Trophoblast cell (in vitro differentiated cells and primary cell): ENCODE results near the gene PRR33.

Source experiments
- DNase-seq, 2 donors: peaks; one replicate each; pipeline ENCODE4 v3.0.0-alpha.2; 2016
- H2AFZ ChIP-seq: 2 replicates; pipeline ENCODE4 v1.6.1; 2013; ENCODE audit warnings: low read length, moderate library complexity, mild to moderate bottlenecking; ENCODE audit not compliant: insufficient read depth, poor library complexity
- H2AK5ac ChIP-seq: 2 replicates; pipeline ENCODE4 v1.6.1; 2013; ENCODE audit warnings: mild to moderate bottlenecking, low read length
- H2BK120ac ChIP-seq: 2 replicates; pipeline ENCODE4 v1.6.1; 2013; ENCODE audit warnings: low read length, mild to moderate bottlenecking, moderate library complexity; ENCODE audit not compliant: insufficient read depth, poor library complexity
- H2BK12ac ChIP-seq: 2 replicates; pipeline ENCODE4 v1.6.1; 2013; ENCODE audit warnings: mild to moderate bottlenecking, low read length, moderate library complexity
- H2BK5ac ChIP-seq: 2 replicates; pipeline ENCODE4 v1.6.1; 2013; ENCODE audit warnings: low read length, low read depth, moderate library complexity, mild to moderate bottlenecking; ENCODE audit not compliant: poor library complexity
- H3K14ac ChIP-seq: 2 replicates; pipeline ENCODE4 v1.6.1; 2013; ENCODE audit warnings: mild to moderate bottlenecking, low read length
- H3K18ac ChIP-seq: 2 replicates; pipeline ENCODE4 v1.6.1; 2013; ENCODE audit warnings: mild to moderate bottlenecking, low read length
- H3K23ac ChIP-seq: 2 replicates; pipeline ENCODE4 v1.6.1; 2013; ENCODE audit warnings: low read length
- H3K27ac ChIP-seq: 2 replicates; pipeline ENCODE4 v1.5.1; 2013; ENCODE audit warnings: low read depth, mild to moderate bottlenecking, inconsistent platforms, low read length, moderate library complexity
- H3K27me3 ChIP-seq: 2 replicates; pipeline ENCODE4 v1.6.1; 2013; ENCODE audit warnings: inconsistent platforms, mild to moderate bottlenecking, low read length, moderate library complexity; ENCODE audit not compliant: insufficient read depth
- H3K36me3 ChIP-seq, 2 experiments: 1 replicate in 1 of 2; 2 replicates in 1 of 2; pipeline ENCODE4 v1.6.1; 2013; ENCODE audit warnings: low read length in 2 of 2, mild to moderate bottlenecking in 2 of 2, moderate library complexity in 1 of 2; ENCODE audit not compliant: insufficient read depth in 2 of 2, control insufficient read depth in 1 of 2
- H3K4ac ChIP-seq: 2 replicates; pipeline ENCODE4 v1.6.1; 2013; ENCODE audit warnings: low read depth, mild to moderate bottlenecking, low read length, moderate library complexity
- H3K4me1 ChIP-seq, 2 experiments: 1 replicate in 1 of 2; 2 replicates in 1 of 2; pipeline ENCODE4 v1.6.1; 2013; ENCODE audit warnings: low read length in 2 of 2, mild to moderate bottlenecking in 2 of 2, moderate library complexity in 1 of 2; ENCODE audit not compliant: insufficient read depth in 2 of 2, control insufficient read depth in 1 of 2
- H3K4me2 ChIP-seq: 2 replicates; pipeline ENCODE4 v1.6.1; 2013; ENCODE audit warnings: inconsistent platforms, mild to moderate bottlenecking, low read length, moderate library complexity
- H3K4me3 ChIP-seq: 2 replicates; pipeline ENCODE4 v1.5.1; 2013; ENCODE audit warnings: mild to moderate bottlenecking, low read depth, low read length, inconsistent platforms
- H3K79me1 ChIP-seq: one replicate; pipeline ENCODE4 v1.6.1; 2013; ENCODE audit warnings: low read length
- H3K79me2 ChIP-seq: 2 replicates; pipeline ENCODE4 v1.6.1; 2013; ENCODE audit warnings: low read length, mild to moderate bottlenecking; ENCODE audit not compliant: control insufficient read depth, insufficient read depth, poor library complexity
- H3K9ac ChIP-seq: 2 replicates; pipeline ENCODE4 v1.6.1; 2013; ENCODE audit warnings: mild to moderate bottlenecking, low read length
- H3K9me3 ChIP-seq: 2 replicates; pipeline ENCODE4 v1.6.1; 2013; ENCODE audit warnings: low read depth, mild to moderate bottlenecking, control low read depth, inconsistent platforms, low read length; ENCODE audit not compliant: insufficient read depth
- H4K12ac ChIP-seq: 2 replicates; pipeline ENCODE4 v1.6.1; 2013; ENCODE audit warnings: low read depth, mild to moderate bottlenecking, low read length, moderate library complexity
- H4K8ac ChIP-seq: 2 replicates; pipeline ENCODE4 v1.6.1; 2013; ENCODE audit warnings: low read depth, mild to moderate bottlenecking, low read length, moderate library complexity
- H4K91ac ChIP-seq: one replicate; pipeline ENCODE4 v1.6.1; 2013; ENCODE audit warnings: low read depth, mild to moderate bottlenecking, low read length, moderate library complexity
- WGBS: extraction: QIAGEN DNeasy Blood & Tissue Kit; methylation state at CpG from one replicate; pipeline ENCODE4 v1.1.7; 2013; ENCODE audit warnings: missing lambda C conversion rate; ENCODE audit not compliant: insufficient read length, insufficient coverage; ENCODE audit errors: extremely low coverage; 5-methylcytosine and 5-hydroxymethylcytosine counted together

The PRR33 gene

DNA sequence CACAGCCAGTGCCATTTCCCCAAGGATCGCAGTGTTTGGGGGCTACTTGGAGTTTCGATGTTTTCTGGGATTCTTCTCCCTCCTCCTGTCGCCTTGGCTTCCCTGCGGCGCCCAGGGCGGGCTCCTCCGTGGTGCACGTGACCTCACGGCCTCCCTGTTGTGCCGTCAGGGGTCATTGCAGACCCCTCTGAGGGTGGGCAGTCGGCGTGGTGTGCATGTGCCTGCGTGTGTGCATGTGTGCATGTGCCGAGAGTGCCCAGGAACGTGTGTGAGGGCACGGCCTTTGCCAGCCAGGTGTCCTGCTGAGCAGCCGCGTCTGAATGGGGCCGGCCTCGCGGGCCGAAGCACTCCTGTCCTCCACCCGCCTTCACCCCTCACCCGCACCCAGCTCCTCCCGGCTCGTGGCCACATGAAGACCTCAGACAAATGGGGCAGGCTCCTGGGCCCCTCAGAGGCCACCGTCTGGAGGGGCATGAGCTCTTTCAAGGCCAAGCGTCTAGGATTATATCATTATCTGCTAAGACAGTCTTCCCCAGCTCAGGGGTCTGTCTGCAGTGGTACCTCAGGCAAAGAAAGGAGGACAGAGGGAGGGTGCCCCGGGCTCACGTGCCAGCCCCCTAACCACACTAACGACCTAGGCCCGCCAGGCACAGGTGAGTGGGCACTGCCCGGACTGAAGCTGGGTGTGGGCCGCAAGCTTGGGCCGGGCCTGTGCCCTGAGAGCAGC, 46.1 kb upstream of the PRR33 start:
- H3K9ac ChIP-seq, result no peak overlapping the region
- no peak overlapping the region for H3K4me3 ChIP-seq
- H2BK12ac ChIP-seq, result no peak overlapping the region
- H3K79me1 ChIP-seq, result no peaks in the 10 kb centered on the region
- H4K12ac ChIP-seq, result no peak overlapping the region
- no peak overlapping the region for H2AK5ac ChIP-seq
- DNase-seq, result no peak
- no peak overlapping the region for H3K23ac ChIP-seq
- no peak overlapping the region for H3K27ac ChIP-seq
- H4K8ac ChIP-seq, result no peak overlapping the region
- no peaks in the 10 kb centered on the region for H3K4me1 ChIP-seq
- H3K18ac ChIP-seq, result no peak overlapping the region
- no peak overlapping the region for H2BK120ac ChIP-seq
- no peak overlapping the region for H2BK5ac ChIP-seq
- no peaks in the 10 kb centered on the region for H3K79me2 ChIP-seq
- no peak overlapping the region for H3K4me2 ChIP-seq
- no CpG with 5 or more reads among the region's 35 CpGs for WGBS
- H2AFZ ChIP-seq, result no peak overlapping the region
- H4K91ac ChIP-seq, result no peak overlapping the region
- H3K36me3 ChIP-seq, result no peaks in the 10 kb centered on the region
- H3K4ac ChIP-seq, result no peak overlapping the region
- peaks cover 6% of the 10 kb centered on the region for H3K9me3 ChIP-seq
- no peak overlapping the region for H3K14ac ChIP-seq
- H3K27me3 ChIP-seq, result no peaks in the 10 kb centered on the region

DNA sequence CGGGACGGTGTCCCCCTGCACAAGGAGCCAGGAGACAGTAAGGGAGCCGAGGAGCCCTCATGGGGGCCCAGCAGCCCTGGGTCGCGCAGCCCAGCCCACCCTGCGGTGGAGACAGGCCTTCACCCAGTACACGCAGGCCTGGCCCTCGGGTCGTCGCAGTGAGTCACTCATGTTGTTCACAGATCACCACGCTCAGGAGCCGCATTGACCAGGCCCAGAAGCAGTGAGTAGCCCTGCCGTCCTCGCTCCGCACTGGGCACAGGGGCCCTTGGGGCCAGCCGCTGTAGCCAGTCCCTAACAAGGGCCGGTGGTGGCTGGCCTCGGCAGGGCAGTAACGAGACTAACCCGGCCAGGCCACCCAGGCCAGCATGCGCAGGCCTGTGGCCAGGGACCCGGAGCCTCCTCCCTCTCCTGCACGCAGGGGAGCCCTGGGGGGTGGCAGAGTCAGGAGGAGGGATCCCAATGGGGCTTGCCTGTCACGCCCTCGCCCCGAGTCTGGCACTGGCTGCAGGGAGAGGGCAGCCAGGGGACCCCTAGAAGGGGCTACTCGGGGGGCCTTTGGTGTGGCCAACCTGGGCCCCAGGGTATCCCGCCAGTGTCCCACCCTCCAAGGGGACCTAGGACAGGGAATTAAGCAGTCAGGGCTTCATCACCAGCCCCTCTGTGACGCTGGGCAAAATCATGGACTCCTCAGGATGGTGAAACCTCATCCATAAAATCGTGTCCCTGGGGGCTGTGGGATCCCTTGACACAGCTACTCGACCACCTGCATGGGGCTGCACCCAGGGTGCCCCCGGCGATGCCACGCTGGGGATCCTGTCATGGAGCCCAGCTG, 45.3 kb upstream of the PRR33 start:
- Histone ChIP-seq H3K23ac (no peak overlapping the region), H3K4me2 (no peak overlapping the region), H3K14ac (no peak overlapping the region), H2BK5ac (no peak overlapping the region), H2AFZ (no peak overlapping the region), H3K18ac (no peak overlapping the region), H3K36me3 (no peaks in the 10 kb centered on the region), H4K91ac (no peak overlapping the region), H3K27ac (no peak overlapping the region), H3K4me3 (no peak overlapping the region), H2AK5ac (no peak overlapping the region), H3K4me1 (no peaks in the 10 kb centered on the region), H2BK120ac (no peak overlapping the region), H3K9ac (no peak overlapping the region), H3K9me3 (peaks cover 3% of the 10 kb centered on the region), H3K27me3 (no peaks in the 10 kb centered on the region), H4K8ac (no peak overlapping the region), H4K12ac (no peak overlapping the region), H2BK12ac (no peak overlapping the region), H3K79me1 (no peaks in the 10 kb centered on the region), H3K4ac (no peak overlapping the region), H3K79me2 (no peaks in the 10 kb centered on the region)
- DNase-seq, result no peak
- no CpG with 5 or more reads among the region's 34 CpGs for WGBS

DNA sequence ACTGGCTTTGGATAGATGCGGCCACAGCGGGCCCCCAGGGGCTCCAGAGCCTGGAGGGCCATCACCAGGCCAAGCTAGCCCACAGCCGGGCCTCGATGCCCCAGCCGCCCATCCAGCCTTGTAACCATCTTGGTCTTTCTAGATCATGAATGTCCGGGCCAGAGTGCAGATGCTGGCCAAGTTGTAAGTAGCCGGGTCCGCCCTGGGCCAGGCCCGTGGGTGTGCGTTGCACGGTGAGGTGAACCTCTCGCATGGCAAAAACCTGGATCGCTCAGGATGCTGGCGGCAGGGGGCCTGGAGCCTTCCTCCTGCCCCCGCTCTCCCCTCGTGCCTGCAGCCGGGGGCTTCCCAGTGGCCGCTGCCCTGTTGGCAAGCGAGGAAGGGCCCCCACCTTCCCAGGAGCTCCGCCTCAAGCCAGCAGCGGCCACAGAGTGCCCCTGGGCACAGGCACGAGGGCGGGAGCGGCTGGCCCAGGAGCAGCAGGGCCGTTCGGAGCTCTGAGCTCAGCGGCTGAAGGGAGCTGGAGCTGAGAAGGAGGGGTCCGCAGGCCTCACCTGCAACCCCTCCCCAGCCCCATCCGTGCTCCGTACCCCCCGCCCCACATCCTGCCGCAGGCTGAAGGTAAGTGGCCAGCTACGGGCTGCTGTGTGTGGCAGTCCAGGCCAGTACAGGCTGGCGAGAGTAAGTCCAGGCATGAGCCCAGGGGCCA, 44.5 kb upstream of the PRR33 start:
- no peak for DNase-seq
- Histone ChIP-seq H4K8ac (no peak overlapping the region), H3K9ac (no peak overlapping the region), H3K27me3 (no peaks in the 10 kb centered on the region), H2BK5ac (no peak overlapping the region), H3K79me2 (no peaks in the 10 kb centered on the region), H4K12ac (no peak overlapping the region), H3K23ac (no peak overlapping the region), H3K4me1 (no peaks in the 10 kb centered on the region), H2BK12ac (no peak overlapping the region), H3K4me2 (no peak overlapping the region), H4K91ac (no peak overlapping the region), H3K36me3 (no peaks in the 10 kb centered on the region), H3K4ac (no peak overlapping the region), H3K4me3 (no peak overlapping the region), H3K79me1 (no peaks in the 10 kb centered on the region), H3K14ac (no peak overlapping the region), H3K27ac (no peak overlapping the region), H3K18ac (no peak overlapping the region), H2AFZ (no peak overlapping the region), H3K9me3 (peaks cover 3% of the 10 kb centered on the region), H2AK5ac (no peak overlapping the region), H2BK120ac (no peak overlapping the region)
- WGBS, result no CpG with 5 or more reads among the region's 34 CpGs

DNA sequence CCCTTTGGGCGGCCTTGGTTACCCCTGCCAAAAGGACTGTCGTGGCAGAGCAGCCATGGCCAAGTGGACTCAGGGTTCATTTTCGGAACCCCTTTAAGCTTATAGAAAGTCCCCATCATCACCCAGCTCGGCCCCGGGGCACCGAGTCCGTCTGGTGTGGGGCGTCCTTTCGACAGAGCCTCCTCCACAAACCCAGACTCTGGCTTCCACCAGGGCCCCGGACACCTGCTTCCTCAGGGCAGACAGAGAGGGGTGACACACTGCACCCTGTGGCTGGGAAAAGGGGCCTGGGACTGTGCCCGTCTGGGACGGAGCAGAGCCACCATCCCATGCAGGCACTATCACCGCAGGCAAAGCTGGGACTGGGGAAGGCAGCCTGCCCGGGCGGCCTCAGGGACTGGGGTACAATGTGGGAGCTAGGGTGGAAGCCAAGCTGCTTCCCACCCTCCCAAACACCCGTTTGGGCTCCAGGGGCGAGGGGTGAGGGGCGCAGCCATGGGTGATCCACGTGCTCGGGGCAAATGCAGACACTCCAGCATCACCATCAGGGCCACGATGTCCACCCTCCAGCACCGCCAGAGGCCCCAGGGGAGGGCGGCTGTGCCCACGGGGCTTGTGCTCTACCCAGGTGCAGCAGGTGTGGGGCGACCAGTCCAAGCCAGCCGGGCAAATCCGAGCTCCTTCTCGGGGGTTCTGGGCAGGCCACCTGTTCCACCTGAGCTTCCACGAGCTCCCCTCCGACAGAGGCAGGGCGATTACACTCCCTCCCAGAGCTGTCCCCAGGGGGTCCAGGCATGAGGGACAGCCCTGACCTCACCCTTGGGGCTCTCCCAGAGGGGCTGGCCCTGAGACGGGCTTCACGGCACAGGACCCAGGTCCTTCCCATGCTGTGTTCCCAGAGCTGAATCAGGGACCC, 43.7 kb upstream of the PRR33 start:
- H3K4ac ChIP-seq, result no peak overlapping the region
- no peak overlapping the region for H2BK12ac ChIP-seq
- H4K8ac ChIP-seq, result no peak overlapping the region
- no peak overlapping the region for H3K4me3 ChIP-seq
- no peak overlapping the region for H2AK5ac ChIP-seq
- H3K4me1 ChIP-seq, result no peaks in the 10 kb centered on the region
- no peaks in the 10 kb centered on the region for H3K36me3 ChIP-seq
- peaks cover 3% of the 10 kb centered on the region for H3K9me3 ChIP-seq
- H3K4me2 ChIP-seq, result no peak overlapping the region
- no peak overlapping the region for H2BK120ac ChIP-seq
- H3K27me3 ChIP-seq, result no peaks in the 10 kb centered on the region
- no peaks in the 10 kb centered on the region for H3K79me1 ChIP-seq
- H2BK5ac ChIP-seq, result no peak overlapping the region
- H4K91ac ChIP-seq, result no peak overlapping the region
- no peak overlapping the region for H3K23ac ChIP-seq
- no peak overlapping the region for H4K12ac ChIP-seq
- no peaks in the 10 kb centered on the region for H3K79me2 ChIP-seq
- no peak overlapping the region for H3K9ac ChIP-seq
- no CpG with 5 or more reads among the region's 33 CpGs for WGBS
- no peak for DNase-seq
- H3K14ac ChIP-seq, result no peak overlapping the region
- no peak overlapping the region for H3K18ac ChIP-seq
- no peak overlapping the region for H2AFZ ChIP-seq
- H3K27ac ChIP-seq, result no peak overlapping the region
